H9 (cell line): ENCODE data around the gene NRG3. TPM values are rescaled to one million over a fixed set of nuclear protein-coding genes. Genes with fewer than 3 reads are reported as not detected.

ENCODE experiments used
- DNase-seq: peaks from one replicate; pipeline ENCODE4 v3.0.0-alpha.2; 2017
- H2AFZ ChIP-seq: one replicate; pipeline ENCODE4 v1.6.1; 2013; ENCODE audit warnings: mild to moderate bottlenecking, low read length, control low read depth, moderate library complexity
- H2AK5ac ChIP-seq: 2 replicates; pipeline ENCODE4 v1.6.1; 2013; ENCODE audit warnings: low read length, control low read depth, mixed read lengths; ENCODE audit not compliant: insufficient read length
- H2BK120ac ChIP-seq: one replicate; pipeline ENCODE4 v1.6.1; 2013; ENCODE audit warnings: low read depth, mild to moderate bottlenecking, low read length, control low read depth, inconsistent platforms; ENCODE audit not compliant: poor library complexity, severe bottlenecking
- H2BK12ac ChIP-seq: 2 replicates; pipeline ENCODE4 v1.6.1; 2013; ENCODE audit warnings: low read length, control low read depth, mixed read lengths, low read depth; ENCODE audit not compliant: insufficient read length
- H2BK15ac ChIP-seq: 2 replicates; pipeline ENCODE4 v1.6.1; 2013; ENCODE audit warnings: low read depth, low read length, control low read depth
- H2BK20ac ChIP-seq: one replicate; pipeline ENCODE4 v1.6.1; 2013; ENCODE audit warnings: low read depth, mild to moderate bottlenecking, low read length, control low read depth, inconsistent platforms; ENCODE audit not compliant: poor library complexity, severe bottlenecking
- H2BK5ac ChIP-seq: 2 replicates; pipeline ENCODE4 v1.6.1; 2013; ENCODE audit warnings: low read length, control low read depth, mixed read lengths; ENCODE audit not compliant: insufficient read length
- H3K14ac ChIP-seq: 2 replicates; pipeline ENCODE4 v1.6.1; 2013; ENCODE audit warnings: low read length, control low read depth; ENCODE audit not compliant: insufficient read depth
- H3K18ac ChIP-seq: 2 replicates; pipeline ENCODE4 v1.6.1; 2013; ENCODE audit warnings: low read depth, mild to moderate bottlenecking, mixed read lengths, low read length, control low read depth; ENCODE audit not compliant: insufficient read length
- H3K23ac ChIP-seq: 2 replicates; pipeline ENCODE4 v1.6.1; 2013; ENCODE audit warnings: low read length, control low read depth, mixed read lengths, low read depth; ENCODE audit not compliant: insufficient read length
- H3K23me2 ChIP-seq: 2 replicates; pipeline ENCODE4 v1.6.1; 2013; ENCODE audit warnings: low read depth, mild to moderate bottlenecking, mixed read lengths, low read length, control low read depth; ENCODE audit not compliant: insufficient read length, poor library complexity, severe bottlenecking
- H3K27ac ChIP-seq: 2 replicates; pipeline ENCODE4 v1.5.1; 2013; ENCODE audit warnings: low read length, control low read depth, mixed read lengths, low read depth; ENCODE audit not compliant: insufficient read length
- H3K27me3 ChIP-seq: 2 replicates; pipeline ENCODE4 v1.6.1; 2013; ENCODE audit warnings: low read length, control low read depth, inconsistent platforms; ENCODE audit not compliant: insufficient read depth
- H3K4ac ChIP-seq: 2 replicates; pipeline ENCODE4 v1.6.1; 2013; ENCODE audit warnings: low read depth, mild to moderate bottlenecking, control low read depth, inconsistent platforms, low read length, moderate library complexity
- H3K4me1 ChIP-seq: 2 replicates; pipeline ENCODE4 v1.6.1; 2013; ENCODE audit warnings: low read length, control low read depth, inconsistent platforms; ENCODE audit not compliant: insufficient read depth
- H3K4me2 ChIP-seq: 2 replicates; pipeline ENCODE4 v1.6.1; 2013; ENCODE audit warnings: low read length, control low read depth, mixed read lengths; ENCODE audit not compliant: insufficient read length, insufficient read depth
- H3K56ac ChIP-seq: 2 replicates; pipeline ENCODE4 v1.6.1; 2013; ENCODE audit warnings: low read depth, mild to moderate bottlenecking, mixed read lengths, low read length, control low read depth; ENCODE audit not compliant: insufficient read length
- H3K79me1 ChIP-seq: 2 replicates; pipeline ENCODE4 v1.6.1; 2013; ENCODE audit warnings: low read depth, mild to moderate bottlenecking, moderate library complexity, low read length, control low read depth, inconsistent platforms; ENCODE audit not compliant: insufficient read depth, poor library complexity, severe bottlenecking
- H3K79me2 ChIP-seq: 2 replicates; pipeline ENCODE4 v1.6.1; 2013; ENCODE audit warnings: low read length, control low read depth, inconsistent platforms; ENCODE audit not compliant: insufficient read depth
- H3K9ac ChIP-seq: 2 replicates; pipeline ENCODE4 v1.6.1; 2013; ENCODE audit warnings: low read length, control low read depth, mixed read lengths; ENCODE audit not compliant: insufficient read length; ENCODE audit errors: extremely low read depth
- H3K9me3 ChIP-seq: one replicate; pipeline ENCODE4 v1.6.1; 2013; ENCODE audit warnings: low read depth, low read length, inconsistent platforms; ENCODE audit not compliant: control insufficient read depth
- H3T11ph ChIP-seq: one replicate; pipeline ENCODE4 v1.6.1; 2013; ENCODE audit warnings: mild to moderate bottlenecking, low read length, control low read depth, inconsistent platforms
- H4K20me1 ChIP-seq: one replicate; pipeline ENCODE4 v1.6.1; 2013; ENCODE audit not compliant: control insufficient read depth, insufficient read length, insufficient read depth
- H4K5ac ChIP-seq: 2 replicates; pipeline ENCODE4 v1.6.1; 2013; ENCODE audit warnings: low read depth, mild to moderate bottlenecking, mixed read lengths, low read length, control low read depth; ENCODE audit not compliant: insufficient read length
- H4K8ac ChIP-seq: replicated peaks from 2 replicates; pipeline ENCODE4 v1.6.1; 2013; ENCODE audit warnings: low read length, control low read depth, mixed read lengths, low read depth; ENCODE audit not compliant: insufficient read length
- H4K91ac ChIP-seq: 2 replicates; pipeline ENCODE4 v1.6.1; 2013; ENCODE audit warnings: low read depth, mild to moderate bottlenecking, moderate library complexity, mixed read lengths, low read length, control low read depth; ENCODE audit not compliant: insufficient read length
- H3K27ac Mint-ChIP-seq, 3 experiments: 2 replicates in 2 of 3; 3 replicates in 1 of 3; pipeline ENCODE4 v1.8.0; 2020 to 2021; ENCODE audit warnings: mixed read lengths in 3 of 3, mild to moderate bottlenecking in 1 of 3, moderate library complexity in 1 of 3
- H3K27me3 Mint-ChIP-seq: 2 replicates; pipeline ENCODE4 v1.8.0; 2021; ENCODE audit warnings: low read depth, mild to moderate bottlenecking, moderate library complexity, mixed read lengths
- H3K36me3 Mint-ChIP-seq, 3 experiments: 2 replicates in 2 of 3; 3 replicates in 1 of 3; pipeline ENCODE4 v1.8.0; 2020 to 2021; ENCODE audit warnings: low read depth in 3 of 3, mixed read lengths in 3 of 3; ENCODE audit not compliant: insufficient read depth in 1 of 3
- H3K4me1 Mint-ChIP-seq, 2 experiments: 2 replicates each; pipeline ENCODE4 v1.8.0; 2020; ENCODE audit warnings: mixed read lengths in 2 of 2
- H3K4me3 Mint-ChIP-seq, 2 experiments: 2 replicates in 1 of 2; 3 replicates in 1 of 2; pipeline ENCODE4 v1.8.0; 2020 to 2021; ENCODE audit warnings: mild to moderate bottlenecking in 2 of 2, mixed read lengths in 2 of 2, moderate library complexity in 1 of 2
- H3K9me3 Mint-ChIP-seq, 2 experiments: 2 replicates in 1 of 2; 3 replicates in 1 of 2; pipeline ENCODE4 v1.8.0; 2020; ENCODE audit warnings: mild to moderate bottlenecking in 2 of 2, mixed read lengths in 2 of 2, moderate library complexity in 1 of 2
- WGBS: extraction: QIAGEN DNeasy Blood & Tissue Kit; methylation state at CpG from one replicate; pipeline ENCODE4 v1.1.7; 2013; ENCODE audit warnings: missing lambda C conversion rate, low lambda C conversion rate, mixed read lengths; ENCODE audit not compliant: insufficient read length; ENCODE audit errors: extremely low coverage; 5-methylcytosine and 5-hydroxymethylcytosine counted together
- total RNA-seq: library from RNA; stranded (reverse); gene quantifications from 2 replicates; pipeline ENCODE4 v1.2.1, GENCODE V29; 2021
- TF ChIP-seq, protein P1 (sequence below): fragments of 200-600 bp; sonication (generic); conservative IDR thresholded peaks from 3 replicates; pipeline ENCODE4 v1.8.0; 2021; ENCODE audit warnings: antibody characterized with exemption, mild to moderate bottlenecking

The NRG3 gene
- total RNA-seq, 1 experiment from 2014 or later = 1.6 TPM

DNA sequence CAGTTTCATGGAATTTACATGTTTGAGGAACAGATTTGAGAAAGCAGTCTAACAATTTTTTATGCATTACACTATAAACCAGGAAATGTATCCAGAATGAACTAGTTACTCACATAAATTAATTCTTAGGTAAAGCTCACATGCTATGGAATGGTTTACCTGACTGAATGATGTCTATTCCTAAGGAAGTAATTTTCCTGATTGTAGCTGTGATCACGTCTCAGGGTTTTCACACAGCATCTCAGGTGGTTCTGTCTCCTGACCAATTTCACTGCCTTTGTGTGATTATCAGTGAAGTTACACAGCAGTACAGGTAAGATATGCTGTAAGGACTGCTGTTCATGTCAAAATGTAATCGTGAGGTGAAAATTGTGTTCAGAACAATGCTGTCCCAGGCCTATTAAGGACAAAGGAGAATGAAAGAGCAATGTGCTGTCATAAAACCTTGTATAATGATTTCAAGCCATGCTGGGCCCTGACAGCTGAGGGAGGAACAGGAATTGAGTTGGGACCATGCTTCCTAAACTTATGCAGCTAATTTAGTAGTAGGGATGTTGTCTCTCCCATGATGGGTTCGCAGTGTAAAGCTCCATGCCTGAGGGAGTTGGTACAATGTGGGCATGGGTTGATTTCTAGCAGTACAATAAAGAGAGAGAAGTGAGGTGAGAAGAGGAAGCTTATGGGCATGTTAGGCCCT lies 631.8 kb downstream of the NRG3 start:
- no peak overlapping the region for H4K91ac ChIP-seq
- H3K23ac ChIP-seq = peak overlapping the region; percentile 32
- no peak overlapping the region for H3K14ac ChIP-seq
- H3K9ac ChIP-seq = no peak overlapping the region
- no CpG with 5 or more reads among the region's 3 CpGs for WGBS
- Mint-ChIP-seq H3K36me3 (no peaks in the 10 kb centered on the region), H3K27me3 (no peaks in the 10 kb centered on the region; the same call in 1 of the 2 replicates), H3K9me3 (no peaks in the 10 kb centered on the region), H3K27ac (no peak overlapping the region; a peak in 1 of 7 replicates), H3K4me1 (no peaks in the 10 kb centered on the region; a peak in 1 of 4 replicates), H3K4me3 (no peak overlapping the region)
- H3K4me1 ChIP-seq = no peaks in the 10 kb centered on the region
- no peaks in the 10 kb centered on the region for H4K20me1 ChIP-seq
- H3K18ac ChIP-seq = no peak overlapping the region
- H4K5ac ChIP-seq = no peak overlapping the region
- no peak overlapping the region for H2BK20ac ChIP-seq
- no peak overlapping the region for H3K4ac ChIP-seq
- H3K27ac ChIP-seq = no peak overlapping the region
- H3T11ph ChIP-seq = no peak overlapping the region
- H3K79me2 ChIP-seq = no peaks in the 10 kb centered on the region
- no peaks in the 10 kb centered on the region for H3K79me1 ChIP-seq
- H3K23me2 ChIP-seq = no peaks in the 10 kb centered on the region
- no peaks in the 10 kb centered on the region for H3K9me3 ChIP-seq
- H2BK5ac ChIP-seq = no peak overlapping the region
- H3K56ac ChIP-seq = no peak overlapping the region
- H3K4me2 ChIP-seq = no peak overlapping the region
- H3K27me3 ChIP-seq = no peaks in the 10 kb centered on the region
- DNase-seq = no peak
- no peak overlapping the region for H2BK120ac ChIP-seq
- H2BK12ac ChIP-seq = no peak overlapping the region
- TF ChIP-seq, protein P1, sequence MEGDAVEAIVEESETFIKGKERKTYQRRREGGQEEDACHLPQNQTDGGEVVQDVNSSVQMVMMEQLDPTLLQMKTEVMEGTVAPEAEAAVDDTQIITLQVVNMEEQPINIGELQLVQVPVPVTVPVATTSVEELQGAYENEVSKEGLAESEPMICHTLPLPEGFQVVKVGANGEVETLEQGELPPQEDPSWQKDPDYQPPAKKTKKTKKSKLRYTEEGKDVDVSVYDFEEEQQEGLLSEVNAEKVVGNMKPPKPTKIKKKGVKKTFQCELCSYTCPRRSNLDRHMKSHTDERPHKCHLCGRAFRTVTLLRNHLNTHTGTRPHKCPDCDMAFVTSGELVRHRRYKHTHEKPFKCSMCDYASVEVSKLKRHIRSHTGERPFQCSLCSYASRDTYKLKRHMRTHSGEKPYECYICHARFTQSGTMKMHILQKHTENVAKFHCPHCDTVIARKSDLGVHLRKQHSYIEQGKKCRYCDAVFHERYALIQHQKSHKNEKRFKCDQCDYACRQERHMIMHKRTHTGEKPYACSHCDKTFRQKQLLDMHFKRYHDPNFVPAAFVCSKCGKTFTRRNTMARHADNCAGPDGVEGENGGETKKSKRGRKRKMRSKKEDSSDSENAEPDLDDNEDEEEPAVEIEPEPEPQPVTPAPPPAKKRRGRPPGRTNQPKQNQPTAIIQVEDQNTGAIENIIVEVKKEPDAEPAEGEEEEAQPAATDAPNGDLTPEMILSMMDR = no peak
- H4K8ac ChIP-seq = no peak overlapping the region
- no peak overlapping the region for H2BK15ac ChIP-seq
- H2AFZ ChIP-seq = no peak overlapping the region
- no peak overlapping the region for H2AK5ac ChIP-seq
